Iris pigment epithelial cell (primary cell): ENCODE results near the gene PRG3.
A peak's percentile ranks its signal among the peaks of the same experiment; 100 is the strongest.
"Not testable (repeated sequence)": the region's sequence is repeated elsewhere in the genome, so short reads cannot be mapped to it uniquely, and the experiment has no call there.

ENCODE experiments used
- DNase-seq: peaks from one replicate; pipeline ENCODE4 v3.0.0-alpha.2; 2011; ENCODE audit warnings: low read depth

PRG3 gene

GRCh38 chr11:57390535-57390934, 9.6 kb upstream of the PRG3 start, which contains the start of gene PRG2:
PRG2 (minus strand) TSS chr11:57390650; CDS start chr11:57389944, 706 bp downstream.
- DNase-seq: no peak

DNA sequence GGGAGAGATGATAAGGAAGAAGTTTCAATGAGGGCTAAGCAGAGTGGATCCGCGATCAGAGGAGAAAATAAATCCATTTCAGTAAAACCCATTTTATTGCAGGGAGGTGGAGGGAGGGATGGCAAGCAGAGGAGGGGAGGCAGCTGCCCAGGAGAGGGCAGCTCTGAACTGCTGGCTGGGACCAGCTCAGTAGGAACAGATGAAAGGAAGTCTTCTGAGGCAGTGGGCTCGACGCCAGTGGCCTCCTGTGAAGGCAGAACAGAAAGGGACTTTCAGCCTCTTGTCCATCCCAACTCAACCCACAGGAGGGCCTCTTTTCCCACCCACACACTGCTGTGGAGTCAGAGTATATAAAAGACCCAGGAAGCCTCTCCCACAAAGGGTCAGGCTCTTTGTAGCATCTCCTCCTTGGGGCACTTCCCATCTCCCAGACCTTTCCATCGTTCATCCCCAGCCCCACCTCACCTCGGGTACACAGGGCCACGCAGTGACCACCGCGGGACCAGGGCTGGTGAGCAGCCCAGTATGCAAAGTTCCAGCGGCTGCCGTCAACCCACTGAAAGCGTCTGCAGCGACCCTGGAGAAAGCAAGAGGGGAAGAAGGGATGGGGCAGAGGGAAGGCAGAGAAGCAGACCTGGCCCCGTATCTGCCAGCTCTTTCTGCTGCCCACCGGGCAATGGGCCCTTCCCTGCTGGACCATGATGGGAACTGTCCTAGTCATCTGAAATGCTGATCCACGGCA, 6.5 kb upstream of the PRG3 start:
- peak; percentile 8 for DNase-seq

DNA sequence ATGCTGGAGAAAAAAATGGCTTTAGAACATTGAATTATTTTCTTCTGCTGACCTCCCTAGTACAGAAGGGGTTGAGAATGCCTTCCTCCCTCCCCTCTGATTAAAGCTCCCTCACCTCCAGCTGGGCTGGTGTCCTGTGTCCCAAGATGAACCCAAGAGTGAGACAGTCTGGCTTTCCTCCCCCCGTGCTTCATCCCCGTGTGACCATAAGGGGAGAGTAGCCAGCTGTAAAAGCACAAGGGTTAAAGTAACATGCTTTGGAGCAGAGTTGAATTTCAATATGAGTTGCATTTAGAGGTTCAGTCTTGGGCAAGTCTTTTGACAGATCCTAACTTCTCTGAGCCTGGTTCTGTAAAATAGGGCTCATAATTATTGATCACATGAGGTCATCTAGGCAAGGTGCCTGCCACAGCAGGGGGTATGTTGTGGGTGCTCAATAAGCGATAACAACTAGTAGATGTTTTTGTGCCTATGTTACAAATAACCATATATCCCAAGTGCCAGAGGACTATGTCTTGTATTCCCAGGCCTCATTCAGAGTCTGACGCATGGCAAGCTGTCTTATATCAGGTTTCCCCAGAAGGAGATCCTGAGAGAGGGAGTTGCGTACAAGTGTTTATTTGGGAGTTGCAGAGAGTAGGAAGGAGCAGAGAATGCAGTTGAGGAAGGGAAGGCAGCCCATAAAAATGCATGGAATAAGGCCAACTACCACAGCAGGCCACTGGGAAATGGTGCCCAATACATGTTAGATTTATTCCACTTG, 5.4 kb upstream of the PRG3 start:
- DNase-seq: no peak

GRCh38 chr11:57379732-57380131, 1.2 kb downstream of the PRG3 start:
- DNase-seq: peak; percentile 33

DNA sequence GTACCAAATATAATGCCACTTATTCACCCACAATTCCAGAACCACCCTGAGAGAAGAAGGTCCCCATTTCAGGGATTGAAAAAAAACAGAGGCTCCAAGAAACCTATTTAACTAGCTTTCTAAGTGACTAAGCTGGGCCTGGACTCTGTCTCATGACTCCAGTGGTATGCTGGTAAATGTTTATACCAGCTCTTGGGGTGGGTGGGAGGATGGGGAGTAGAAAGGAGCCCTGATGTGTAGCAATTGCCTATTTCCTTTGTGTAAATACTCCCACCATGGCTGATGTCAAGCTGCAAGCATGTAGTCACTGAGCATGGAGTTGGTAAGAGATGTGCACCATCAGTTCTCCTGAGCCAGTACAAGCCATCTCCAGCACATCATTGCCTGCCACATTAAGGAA, 2.8 kb downstream of the PRG3 start:
- no peak for DNase-seq

GRCh38 chr11:57377107-57377506, 3.8 kb downstream of the PRG3 start:
- DNase-seq: no peak

- DNase-seq: no peak
Observed at GRCh38 chr11:57376095-57377090, 4.6 kb downstream of the PRG3 start.

- DNase-seq: no peak
Observed at GRCh38 chr11:57375490-57375889, 5.5 kb downstream of the PRG3 start.

DNA sequence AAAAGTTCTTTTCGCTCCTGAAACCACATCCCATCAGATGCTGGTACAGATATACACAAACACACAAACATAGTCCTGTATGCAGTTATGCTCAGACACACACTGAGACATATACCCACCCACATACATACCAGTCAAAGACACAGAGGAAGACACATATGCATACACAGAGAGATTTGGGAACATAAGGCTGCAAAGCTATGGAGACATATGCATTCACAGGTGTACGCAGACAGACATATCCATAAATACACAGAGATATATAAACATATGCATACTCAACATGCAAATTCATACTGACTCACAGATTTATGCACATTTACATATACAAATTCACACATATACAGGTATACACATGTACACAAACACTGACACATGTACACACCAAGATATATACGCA, 6.0 kb downstream of the PRG3 start:
- DNase-seq: no peak

- no peak for DNase-seq
Observed at GRCh38 chr11:57373146-57373545, 7.8 kb downstream of the PRG3 start.

GRCh38 chr11:57370941-57371340, 10.0 kb downstream of the PRG3 start:
- DNase-seq: no peak

DNA sequence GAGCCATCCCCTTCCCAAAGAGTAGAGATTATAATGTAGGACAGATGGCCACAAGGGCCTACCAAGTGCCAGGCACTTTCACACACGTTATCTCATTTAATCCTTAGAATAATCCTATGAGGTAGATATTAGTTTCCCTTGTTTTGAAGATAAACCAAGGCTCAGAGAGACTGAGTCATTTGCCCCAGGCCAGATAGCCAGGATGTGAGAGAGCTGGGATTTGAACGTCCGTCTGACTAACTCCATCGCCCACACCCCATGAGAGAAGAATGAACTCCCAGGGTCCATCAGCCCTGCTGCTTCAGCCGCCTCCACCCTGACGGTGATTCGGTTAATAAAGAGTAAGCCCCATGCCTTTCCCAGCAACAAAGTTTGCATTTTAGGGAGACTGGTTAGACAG, 10.7 kb downstream of the PRG3 start:
- DNase-seq: peak; percentile 68

DNA sequence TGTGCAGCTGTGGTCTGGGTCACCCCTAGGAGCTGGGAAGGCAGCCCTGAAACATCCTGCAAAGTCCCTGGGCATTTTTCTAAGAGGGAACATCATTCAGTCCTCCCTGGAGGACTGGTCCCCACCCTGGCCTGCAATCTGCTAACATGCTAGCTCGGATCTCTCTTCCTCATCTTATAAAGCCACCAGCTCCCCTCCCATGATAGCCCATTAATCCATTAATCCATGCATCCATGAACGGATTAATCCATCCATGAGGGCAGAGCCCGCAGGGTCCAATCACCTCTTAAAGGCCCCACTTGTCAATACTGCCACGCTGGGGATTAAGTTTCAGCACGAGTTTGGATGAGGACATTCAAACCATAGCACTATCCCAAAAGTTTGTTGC, 12.1 kb downstream of the PRG3 start:
- DNase-seq: no peak

GRCh38 chr11:57368106-57368844, 12.7 kb downstream of the PRG3 start:
- DNase-seq: no peak

DNA sequence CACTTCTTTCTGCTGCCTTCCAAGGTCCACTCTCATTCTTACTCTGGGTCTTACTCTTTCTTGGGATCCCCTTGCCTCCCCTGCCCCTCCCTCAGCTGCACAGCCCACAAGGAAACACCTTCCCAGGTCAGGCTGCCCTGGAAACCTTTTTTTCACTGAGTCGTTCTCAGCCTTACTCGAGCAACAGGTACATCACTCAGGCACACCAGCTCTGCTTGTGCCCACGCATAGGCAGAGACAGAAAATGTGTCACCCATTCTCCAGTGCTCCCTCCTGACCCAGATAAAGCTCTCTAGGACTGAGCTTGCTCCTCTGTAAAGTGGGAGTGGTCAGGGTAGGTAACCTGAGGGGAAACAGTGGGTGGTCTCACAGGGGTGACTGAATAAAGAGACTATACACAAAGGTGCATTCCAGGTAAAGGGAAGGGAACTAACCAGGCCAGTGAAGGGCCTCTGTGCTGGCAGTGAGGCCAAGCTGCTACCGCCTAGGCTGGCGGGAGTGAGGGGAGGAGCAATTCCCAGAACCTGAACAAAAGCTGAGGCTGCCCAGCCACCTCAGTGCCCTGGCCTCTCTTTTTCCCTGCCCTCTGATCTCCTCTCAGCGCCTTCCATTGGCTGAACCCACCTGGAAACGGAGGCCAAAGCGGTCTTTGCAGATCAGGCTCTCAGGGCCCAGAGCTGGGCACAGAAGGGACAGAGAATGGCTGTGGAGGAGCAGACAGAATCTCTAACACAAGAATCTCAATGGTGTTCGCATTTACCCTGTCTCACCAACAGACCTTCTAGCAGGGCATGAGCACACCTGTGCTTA, 15.9 kb downstream of the PRG3 start:
- DNase-seq: no peak

DNA sequence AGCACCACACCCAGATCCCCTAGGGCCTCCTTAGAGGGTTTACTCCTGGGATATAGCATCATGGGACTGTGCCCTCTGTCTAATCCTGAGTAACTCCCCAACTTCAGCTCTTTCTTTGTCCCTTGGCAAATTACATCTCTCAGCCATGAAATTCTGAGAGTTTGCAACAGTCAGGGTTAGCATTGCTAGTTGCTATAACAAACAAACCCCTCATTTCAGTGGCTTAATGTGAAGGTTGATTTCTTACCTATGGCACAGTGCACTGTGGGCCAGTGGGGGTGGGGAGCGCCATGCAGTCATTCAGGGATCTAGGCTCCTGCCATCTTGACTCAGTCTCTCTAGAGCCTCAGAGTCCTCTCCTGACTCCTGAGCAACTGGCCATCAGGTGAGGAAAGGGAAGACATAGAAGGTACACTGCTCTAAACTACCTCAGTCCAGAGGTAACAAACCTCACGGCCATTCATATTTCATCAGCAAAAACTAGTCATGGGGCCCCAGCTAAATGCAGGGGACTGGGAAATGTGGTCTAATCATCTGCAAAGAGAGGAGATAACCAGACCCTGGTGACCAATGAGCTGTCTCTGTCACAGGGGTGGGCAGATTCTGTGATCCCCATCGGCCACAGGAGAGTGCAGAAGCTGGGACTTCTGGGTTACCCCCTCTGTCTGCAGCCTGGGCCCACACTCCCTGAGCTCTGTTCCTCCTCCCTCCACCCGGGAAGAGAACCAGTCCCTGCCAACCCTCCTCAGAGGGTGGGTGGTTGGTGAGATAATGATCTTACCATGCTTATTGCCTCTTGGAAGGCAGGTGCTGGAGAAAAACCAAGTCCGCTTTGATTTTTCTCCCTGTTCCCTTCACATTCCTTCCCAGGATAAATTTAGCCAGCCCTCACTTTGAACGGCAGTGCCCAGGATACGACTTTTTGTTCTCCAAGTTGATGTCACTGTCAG, 17.5 kb downstream of the PRG3 start:
- DNase-seq: no peak

DNA sequence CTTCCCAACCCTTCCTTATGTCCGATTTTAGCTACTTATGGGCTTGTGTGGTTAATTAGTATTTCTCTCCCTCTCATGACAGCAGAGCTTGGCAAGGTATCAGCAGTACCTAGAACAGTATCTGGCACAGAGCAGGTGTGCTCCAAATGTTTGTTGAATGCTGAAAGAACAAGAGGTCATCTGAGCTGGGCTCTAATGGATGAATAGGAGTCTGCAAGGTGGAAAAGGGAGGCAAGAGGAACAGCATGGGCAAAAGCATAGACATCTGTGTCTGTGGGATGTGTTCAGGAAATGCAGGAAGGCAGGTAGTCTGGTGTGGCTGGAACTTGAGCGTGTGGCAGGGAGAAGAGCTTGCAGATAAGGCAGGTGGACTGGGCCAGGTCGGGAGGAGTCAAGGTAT, 19.0 kb downstream of the PRG3 start:
- no peak for DNase-seq

DNA sequence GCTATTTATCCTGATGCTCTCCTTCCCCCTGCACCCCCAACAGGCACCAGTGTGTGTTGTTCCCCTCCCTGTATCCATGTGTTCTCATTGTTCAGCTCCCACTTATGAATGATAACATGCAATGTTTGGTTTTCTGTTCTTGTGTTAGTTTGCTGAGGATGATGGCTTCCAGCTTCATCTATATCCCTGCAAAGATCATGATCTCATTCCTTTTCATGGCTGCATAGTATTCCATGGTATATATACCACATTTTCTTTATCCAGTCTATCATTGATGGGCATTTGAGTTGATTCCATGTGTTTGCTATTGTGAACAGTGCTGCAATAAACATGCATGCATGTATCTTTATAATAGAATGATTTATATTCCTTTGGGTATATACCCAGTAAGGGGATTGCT, 19.5 kb downstream of the PRG3 start:
- DNase-seq: not testable (repeated sequence)

- no peak for DNase-seq
Observed at GRCh38 chr11:57360991-57361390, 20.0 kb downstream of the PRG3 start.
